ENCODE data around the gene DNPEP.
A peak's percentile ranks its signal among the peaks of the same experiment; 100 is the strongest.
"Not testable (repeated sequence)": the region's sequence is repeated elsewhere in the genome, so short reads cannot be mapped to it uniquely, and the experiment has no call there.

DNPEP gene

GRCh38 chr2:219398721-219399363 lies 11.1 kb upstream of the DNPEP start:
- DNase-seq, result peak; percentile 35

- no peak for DNase-seq
Measured at GRCh38 chr2:219396863-219397457, 9.2 kb upstream of the DNPEP start.

GRCh38 chr2:219395609-219396008 lies 7.9 kb upstream of the DNPEP start:
- DNase-seq, result no peak

- DNase-seq, result not testable (repeated sequence)
Measured at GRCh38 chr2:219395056-219395455, 7.3 kb upstream of the DNPEP start.

GRCh38 chr2:219392754-219393153 lies 5.0 kb upstream of the DNPEP start:
- DNase-seq, result no peak

GRCh38 chr2:219388907-219389156 lies 1.1 kb upstream of the DNPEP start:
- no peak for DNase-seq

GRCh38 chr2:219388121-219388906 lies 602 bp upstream of the DNPEP start:
- DNase-seq, result peak; percentile 86

GRCh38 chr2:219386532-219387280 lies 1.0 kb downstream of the DNPEP start:
- no peak for DNase-seq

- no peak for DNase-seq
Measured at GRCh38 chr2:219385958-219386520, 1.7 kb downstream of the DNPEP start.

GRCh38 chr2:219384859-219385258 lies 2.9 kb downstream of the DNPEP start:
- DNase-seq, result no peak

- no peak for DNase-seq
Measured at GRCh38 chr2:219384083-219384713, 3.5 kb downstream of the DNPEP start.

GRCh38 chr2:219381448-219381847 lies 6.3 kb downstream of the DNPEP start:
- no peak for DNase-seq

GRCh38 chr2:219380926-219381325 lies 6.8 kb downstream of the DNPEP start:
- DNase-seq, result no peak

GRCh38 chr2:219378163-219378851 lies 9.4 kb downstream of the DNPEP start:
- no peak for DNase-seq

- peak; percentile 29 for DNase-seq
Measured at GRCh38 chr2:219369447-219369861, 18.3 kb downstream of the DNPEP start.

- no peak for DNase-seq
Measured at GRCh38 chr2:219368690-219369191, 19.0 kb downstream of the DNPEP start.

GRCh38 chr2:219362524-219363164 lies 25.1 kb downstream of the DNPEP start:
- DNase-seq, result no peak

- DNase-seq, result no peak
Measured at GRCh38 chr2:219362072-219362471, 25.6 kb downstream of the DNPEP start.

- peak; percentile 13 for DNase-seq
Measured at GRCh38 chr2:219358170-219359075, 29.3 kb downstream of the DNPEP start.

- DNase-seq, result no peak
Measured at GRCh38 chr2:219356834-219357233, 30.9 kb downstream of the DNPEP start.

Data from NCI-H1105 treated with DMSO at 0.1 percent for 48 hours (cell line).